GM10248 (cell line): Measurements from ENCODE around the gene SPTLC1.

Source experiments
- CTCF ChIA-PET: fragments of 300-600 bp; sonication (Branson Sonifier 250); formaldehyde crosslinking; extraction: SDS; loops from one replicate; lab custom pipeline; 2021; ENCODE audit warnings: antibody characterized with exemption; lab: Yijun Ruan, JAX
- POLR2A ChIA-PET: fragments of 350-650 bp; sonication (Branson Sonifier 250); formaldehyde crosslinking; extraction: SDS; loops from one replicate; lab custom pipeline; 2020; ENCODE audit warnings: antibody characterized with exemption; lab: Yijun Ruan, JAX
- DNase-seq: peaks from one replicate; pipeline ENCODE4 v3.0.0; 2012; ENCODE audit errors: extremely low spot score
- CTCF ChIP-seq: IDR thresholded peaks from 2 replicates; pipeline ENCODE4 v1.5.1; 2012; ENCODE audit warnings: mild to moderate bottlenecking, low read depth; ENCODE audit errors: extremely low read depth, missing control alignments, control extremely low read depth

The SPTLC1 gene

GRCh38 chr9:92035687-92036410, 79.4 kb downstream of the SPTLC1 start:
- POLR2A ChIA-PET = no interaction called here
- CTCF ChIA-PET = no interaction called here
- no peak for TF ChIP-seq CTCF
- no peak for DNase-seq

- CTCF ChIA-PET = interaction anchor here (1.0 kb wide), 1 partner anchor 9 kb away, joined by 3 read pairs; no protein-coding TSS in a partner anchor
- POLR2A ChIA-PET = no interaction called here
- no peak for DNase-seq
- TF ChIP-seq CTCF = no peak
These were observed 80.1 kb downstream of the SPTLC1 start for GRCh38 chr9:92035146-92035545.

GRCh38 chr9:92033991-92034390, 81.2 kb downstream of the SPTLC1 start:
- TF ChIP-seq CTCF = no peak
- no peak for DNase-seq
- ChIA-PET CTCF (no interaction called here), POLR2A (no interaction called here)

- no peak for TF ChIP-seq CTCF
- POLR2A ChIA-PET = no interaction called here
- no peak for DNase-seq
- CTCF ChIA-PET = no interaction called here
These were observed 81.9 kb downstream of the SPTLC1 start for GRCh38 chr9:92033307-92033706.

GRCh38 chr9:92032891-92033290, 82.3 kb downstream of the SPTLC1 start:
- no peak for DNase-seq
- POLR2A ChIA-PET = no interaction called here
- CTCF ChIA-PET = no interaction called here
- no peak for TF ChIP-seq CTCF

GRCh38 chr9:92030367-92030766, 84.8 kb downstream of the SPTLC1 start:
- ChIA-PET CTCF (no interaction called here), POLR2A (no interaction called here)
- TF ChIP-seq CTCF = no peak
- DNase-seq = no peak
